Ishikawa (cell line): ENCODE results near the gene DCHS1.
A peak's percentile ranks its signal among the peaks of the same experiment; 100 is the strongest.

Experiments
- CEBPB ChIP-seq: IDR thresholded peaks from 2 replicates; pipeline ENCODE4 v1.6.1; 2012
- CREB1 ChIP-seq: IDR thresholded peaks from 2 replicates; pipeline ENCODE4 v1.6.1; 2012; ENCODE audit warnings: low read depth
- EGR1 ChIP-seq: IDR thresholded peaks from 2 replicates; pipeline ENCODE4 v1.6.1; 2012
- EP300 ChIP-seq: IDR thresholded peaks from 2 replicates; pipeline ENCODE4 v1.6.1; 2012; ENCODE audit warnings: borderline replicate concordance
- FOXM1 ChIP-seq: IDR thresholded peaks from 2 replicates; pipeline ENCODE4 v1.6.1; 2012; ENCODE audit warnings: low read depth, borderline replicate concordance
- MAX ChIP-seq: IDR thresholded peaks from 2 replicates; pipeline ENCODE4 v1.6.1; 2012
- NFIC ChIP-seq: IDR thresholded peaks from 2 replicates; pipeline ENCODE4 v1.6.1; 2012
- RAD21 ChIP-seq: IDR thresholded peaks from 2 replicates; pipeline ENCODE4 v1.6.1; 2012; ENCODE audit warnings: low read depth
- REST ChIP-seq: IDR thresholded peaks from 2 replicates; pipeline ENCODE4 v1.6.1; 2012; ENCODE audit warnings: low read depth, mild to moderate bottlenecking
- TAF1 ChIP-seq: IDR thresholded peaks from 2 replicates; pipeline ENCODE4 v1.6.1; 2012; ENCODE audit warnings: low read depth, mild to moderate bottlenecking
- TCF12 ChIP-seq: IDR thresholded peaks from 2 replicates; pipeline ENCODE4 v1.6.1; 2012; ENCODE audit warnings: low read depth
- TEAD4 ChIP-seq: IDR thresholded peaks from 2 replicates; pipeline ENCODE4 v1.6.1; 2012
- YY1 ChIP-seq: IDR thresholded peaks from 2 replicates; pipeline ENCODE4 v1.6.1; 2012; ENCODE audit warnings: low read depth
- ZBTB7A ChIP-seq: IDR thresholded peaks from 2 replicates; pipeline ENCODE4 v1.6.1; 2012; ENCODE audit warnings: low read depth
- TF ChIP-seq, protein P1 (sequence below): IDR thresholded peaks from 2 replicates; pipeline ENCODE4 v1.6.1; 2012

Gene DCHS1

GRCh38 chr11:6608726-6609501 is 46.7 kb downstream of the DCHS1 start:
- TF ChIP-seq TEAD4 (no peak), CREB1 (no peak), TAF1 (no peak), RAD21 (no peak), MAX (no peak), REST (no peak), EP300 (no peak), FOXM1 (no peak), ZBTB7A (no peak), TCF12 (no peak), YY1 (no peak), CEBPB (no peak), EGR1 (no peak), NFIC (no peak)
- TF ChIP-seq, protein P1, sequence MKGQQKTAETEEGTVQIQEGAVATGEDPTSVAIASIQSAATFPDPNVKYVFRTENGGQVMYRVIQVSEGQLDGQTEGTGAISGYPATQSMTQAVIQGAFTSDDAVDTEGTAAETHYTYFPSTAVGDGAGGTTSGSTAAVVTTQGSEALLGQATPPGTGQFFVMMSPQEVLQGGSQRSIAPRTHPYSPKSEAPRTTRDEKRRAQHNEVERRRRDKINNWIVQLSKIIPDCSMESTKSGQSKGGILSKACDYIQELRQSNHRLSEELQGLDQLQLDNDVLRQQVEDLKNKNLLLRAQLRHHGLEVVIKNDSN = no peak

DNA sequence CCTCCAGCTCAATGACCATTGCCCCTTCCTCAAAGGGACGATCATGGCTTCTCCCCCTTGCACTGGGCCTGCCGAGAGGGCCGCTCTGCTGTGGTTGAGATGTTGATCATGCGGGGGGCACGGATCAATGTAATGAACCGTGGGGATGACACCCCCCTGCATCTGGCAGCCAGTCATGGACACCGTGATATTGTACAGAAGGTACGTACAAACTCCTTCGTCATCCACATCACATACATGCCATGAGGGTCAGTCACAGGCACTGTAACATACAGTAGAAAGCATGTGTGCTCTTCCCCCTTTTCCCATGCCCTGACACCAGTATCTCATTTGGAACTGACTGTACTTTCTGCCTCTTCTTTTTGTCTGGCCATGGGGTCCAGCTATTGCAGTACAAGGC is 47.6 kb downstream of the DCHS1 start:
- no peak for TF ChIP-seq ZBTB7A
- TF ChIP-seq, protein P1 = no peak
- TF ChIP-seq MAX = no peak

DNA sequence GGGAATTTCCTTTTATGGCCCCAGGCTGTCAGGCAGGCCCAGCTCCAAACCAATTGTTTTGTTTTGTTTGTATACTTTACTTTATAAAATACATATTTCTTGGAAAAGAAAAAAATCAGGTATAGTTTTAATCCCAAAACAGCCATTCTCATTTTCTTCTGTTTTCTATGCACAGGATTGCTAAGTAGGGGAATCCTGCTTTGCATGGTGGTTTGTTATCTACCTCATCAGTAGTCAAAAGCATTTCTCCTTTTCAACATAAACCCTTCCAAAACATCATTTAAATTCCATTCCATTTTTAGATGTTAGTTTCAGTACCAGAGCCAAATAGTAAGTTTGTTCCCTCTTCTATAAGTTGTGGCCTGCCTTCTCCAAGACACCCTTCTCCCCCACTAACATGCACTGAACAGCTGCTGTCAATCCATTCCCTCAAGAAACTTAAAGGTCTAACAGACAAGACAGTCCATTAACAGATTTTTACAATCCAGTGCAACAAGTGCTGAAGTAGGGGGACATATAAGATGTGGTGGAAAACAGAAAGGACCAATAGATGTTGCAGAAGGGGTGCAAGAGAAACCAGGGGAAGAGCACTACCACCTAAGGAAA is 48.3 kb downstream of the DCHS1 start:
- TF ChIP-seq TEAD4 (no peak), CEBPB (no peak), EP300 (no peak)

DNA sequence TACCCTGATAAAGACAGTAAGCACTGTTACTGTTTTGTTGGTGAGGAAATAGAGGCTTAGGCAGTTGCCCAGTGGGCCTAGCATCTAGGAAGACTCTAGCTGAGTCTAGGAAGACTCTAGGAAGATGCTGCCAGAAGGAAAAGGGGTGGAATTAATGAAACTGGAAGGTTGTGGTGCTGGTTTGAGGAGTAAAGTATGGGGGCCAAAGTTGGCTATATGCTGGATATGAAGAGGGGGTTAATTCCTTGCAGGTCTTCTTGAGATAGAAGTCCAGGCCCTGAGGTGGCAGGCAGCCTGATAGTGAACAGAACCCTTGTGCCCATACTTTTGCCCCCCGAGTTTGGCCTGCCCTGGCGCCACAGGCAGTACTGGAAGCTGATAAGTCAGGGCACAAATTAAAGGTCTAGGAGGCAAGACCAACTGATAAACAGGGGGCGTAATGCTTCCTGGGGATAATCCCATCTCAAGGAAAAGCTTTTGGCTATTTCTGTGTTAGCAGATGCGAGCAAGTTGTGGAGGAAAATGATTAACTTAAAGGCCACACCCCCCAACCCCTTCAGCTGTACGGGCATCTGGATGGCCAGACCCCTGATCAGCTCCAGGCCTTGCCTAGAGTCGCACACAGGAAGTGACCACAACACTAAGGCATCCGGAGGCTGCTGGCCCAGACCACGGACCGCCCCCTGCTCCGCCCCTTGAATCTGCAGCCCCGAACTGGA is 49.0 kb downstream of the DCHS1 start:
- TF ChIP-seq TCF12 (no peak), MAX (no peak), CEBPB (no peak), REST (peak; percentile 7; the same call in 1 of the 2 replicates), TEAD4 (peak; percentile 62), RAD21 (no peak), YY1 (no peak), EP300 (0 out of 2 replicates have a peak, but pooled peaks have one; percentile 15)

DNA sequence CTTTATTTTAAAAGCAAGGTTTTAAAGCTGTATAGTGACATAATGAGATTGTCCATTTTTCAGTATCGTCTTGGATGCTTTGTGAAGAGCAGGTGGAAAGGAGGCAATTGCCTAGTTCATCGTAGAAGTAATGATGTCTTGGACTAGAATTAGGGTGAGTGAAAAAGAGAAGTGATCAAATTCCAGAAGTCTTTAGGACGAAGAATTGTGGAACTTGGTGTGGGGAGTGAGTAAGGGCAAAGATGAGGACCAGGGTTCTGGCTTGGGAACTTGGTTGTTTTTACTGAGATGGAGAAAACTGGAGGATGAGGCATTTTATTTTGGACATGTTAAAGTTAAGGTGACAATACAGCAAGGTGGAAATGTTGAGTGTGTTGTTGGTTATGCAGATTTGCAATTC is 50.8 kb downstream of the DCHS1 start:
- TF ChIP-seq CREB1 = no peak
- no peak for TF ChIP-seq CEBPB
- no peak for TF ChIP-seq ZBTB7A
- TF ChIP-seq TEAD4 = no peak
- no peak for TF ChIP-seq YY1
- no peak for TF ChIP-seq TAF1
- TF ChIP-seq, protein P1 = no peak
- no peak for TF ChIP-seq FOXM1
- TF ChIP-seq NFIC = no peak
- TF ChIP-seq MAX = no peak
